ENCODE measurements around the gene SLC25A22. TPM values are rescaled to one million over a fixed set of nuclear protein-coding genes. Genes with fewer than 3 reads are reported as not detected.

The SLC25A22 gene
- total and polyA plus RNA-seq, 9 of the 15 experiments (the other 6 are each of a cell fraction or from before 2014, with no cell fraction given), result 0.41 to 55.4 (median 11.4) TPM

GRCh38 chr11:809287-810039 lies 11.4 kb upstream of the SLC25A22 start, which contains the start of gene RPLP2 (continued):
- TF ChIP-seq L3MBTL2 (IDR thresholded peaks at IDR 0.05) (peak; percentile 80), POLR2G (IDR thresholded peaks at IDR 0.05; ENCODE audit: low read depth, low read length) (peak; percentile 94), HCFC1 (IDR thresholded peaks at IDR 0.05; ENCODE audit: low read depth, low read length) (peak; percentile 87), CTBP1 (IDR thresholded peaks at IDR 0.05; ENCODE audit: borderline replicate concordance) (peak; percentile 68), LCOR (CRISPR knock-in tag; IDR thresholded peaks at IDR 0.05) (peak; percentile 73), TRIM28 (IDR thresholded peaks at IDR 0.05) (0 out of 2 replicates have a peak, but pooled peaks have one; percentile 20), JUNB (CRISPR knock-in tag; conservative IDR thresholded peaks at IDR 0.05) (peak; percentile 36; the same call in 1 of the 2 replicates), TOE1 (IDR thresholded peaks at IDR 0.05; ENCODE audit: borderline replicate concordance) (no peak; the same call in 1 of the 2 replicates), TOE1 (CRISPR knock-in tag; IDR thresholded peaks at IDR 0.05; ENCODE audit: borderline replicate concordance, low read depth) (peak; percentile 94), ARNT (IDR thresholded peaks at IDR 0.05) (peak in 1 of 2 experiments; percentile 78; a peak in 2 of 4 replicates), POLR2B (IDR thresholded peaks at IDR 0.05; ENCODE audit: low read depth, partially characterized antibody) (peak; percentile 87), MBD2 (IDR thresholded peaks at IDR 0.05; ENCODE audit: borderline replicate concordance, low read depth) (peak; percentile 83), CREB3L1 (IDR thresholded peaks at IDR 0.05; ENCODE audit: borderline replicate concordance, low read depth) (peak; percentile 99), ZNF263 (CRISPR knock-in tag; IDR thresholded peaks at IDR 0.05; ENCODE audit: borderline replicate concordance) (no peak), GTF2E2 (tag; IDR thresholded peaks at IDR 0.05) (peak; percentile 88; the same call in 1 of the 2 replicates), CBX1 (IDR thresholded peaks at IDR 0.05; ENCODE audit: low read depth) (peak; percentile 16; the same call in 1 of the 2 replicates), MYNN (IDR thresholded peaks at IDR 0.05) (peak; percentile 44; the same call in 1 of the 2 replicates), MYNN (CRISPR knock-in tag; IDR thresholded peaks at IDR 0.05) (no peak), ZNF316 (IDR thresholded peaks at IDR 0.05) (peak; percentile 52; the same call in 1 of the 2 replicates), HNRNPUL1 (IDR thresholded peaks at IDR 0.05; ENCODE audit: low read length) (no peak), KLF13 (tag; IDR thresholded peaks at IDR 0.05; ENCODE audit: borderline replicate concordance, low read depth) (no peak)
- TF ChIP-seq, protein P1, sequence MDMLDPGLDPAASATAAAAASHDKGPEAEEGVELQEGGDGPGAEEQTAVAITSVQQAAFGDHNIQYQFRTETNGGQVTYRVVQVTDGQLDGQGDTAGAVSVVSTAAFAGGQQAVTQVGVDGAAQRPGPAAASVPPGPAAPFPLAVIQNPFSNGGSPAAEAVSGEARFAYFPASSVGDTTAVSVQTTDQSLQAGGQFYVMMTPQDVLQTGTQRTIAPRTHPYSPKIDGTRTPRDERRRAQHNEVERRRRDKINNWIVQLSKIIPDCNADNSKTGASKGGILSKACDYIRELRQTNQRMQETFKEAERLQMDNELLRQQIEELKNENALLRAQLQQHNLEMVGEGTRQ (CRISPR knock-in tag; IDR thresholded peaks at IDR 0.05), result no peak
- TF ChIP-seq, protein P2, sequence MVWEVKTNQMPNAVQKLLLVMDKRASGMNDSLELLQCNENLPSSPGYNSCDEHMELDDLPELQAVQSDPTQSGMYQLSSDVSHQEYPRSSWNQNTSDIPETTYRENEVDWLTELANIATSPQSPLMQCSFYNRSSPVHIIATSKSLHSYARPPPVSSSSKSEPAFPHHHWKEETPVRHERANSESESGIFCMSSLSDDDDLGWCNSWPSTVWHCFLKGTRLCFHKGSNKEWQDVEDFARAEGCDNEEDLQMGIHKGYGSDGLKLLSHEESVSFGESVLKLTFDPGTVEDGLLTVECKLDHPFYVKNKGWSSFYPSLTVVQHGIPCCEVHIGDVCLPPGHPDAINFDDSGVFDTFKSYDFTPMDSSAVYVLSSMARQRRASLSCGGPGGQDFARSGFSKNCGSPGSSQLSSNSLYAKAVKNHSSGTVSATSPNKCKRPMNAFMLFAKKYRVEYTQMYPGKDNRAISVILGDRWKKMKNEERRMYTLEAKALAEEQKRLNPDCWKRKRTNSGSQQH (CRISPR knock-in tag; IDR thresholded peaks at IDR 0.05), result peak; percentile 89; the same call in 1 of the 2 replicates
- TF ChIP-seq, protein P3, sequence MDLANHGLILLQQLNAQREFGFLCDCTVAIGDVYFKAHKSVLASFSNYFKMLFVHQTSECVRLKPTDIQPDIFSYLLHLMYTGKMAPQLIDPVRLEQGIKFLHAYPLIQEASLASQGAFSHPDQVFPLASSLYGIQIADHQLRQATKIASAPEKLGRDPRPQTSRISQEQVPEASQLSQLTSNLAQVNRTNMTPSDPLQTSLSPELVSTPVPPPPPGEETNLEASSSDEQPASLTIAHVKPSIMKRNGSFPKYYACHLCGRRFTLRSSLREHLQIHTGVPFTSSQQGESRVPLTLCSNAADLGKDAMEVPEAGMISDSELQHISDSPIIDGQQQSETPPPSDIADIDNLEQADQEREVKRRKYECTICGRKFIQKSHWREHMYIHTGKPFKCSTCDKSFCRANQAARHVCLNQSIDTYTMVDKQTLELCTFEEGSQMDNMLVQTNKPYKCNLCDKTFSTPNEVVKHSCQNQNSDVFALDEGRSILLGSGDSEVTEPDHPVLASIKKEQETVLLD (IDR thresholded peaks at IDR 0.05), result no peak

All from K562 (cell line).